Renal cortical epithelial cell (primary cell): Measurements from ENCODE around the gene CYTH4. TPM values are rescaled to one million over a fixed set of nuclear protein-coding genes. Genes with fewer than 3 reads are reported as not detected.
A peak's percentile ranks its signal among the peaks of the same experiment; 100 is the strongest.

ENCODE experiments used
- DNase-seq: peaks from one replicate; pipeline ENCODE4 v3.0.0-alpha.2; 2011; ENCODE audit warnings: low read depth
- total RNA-seq: library from RNA; depleted of rRNA; stranded (reverse); fragments of >200 nt; gene quantifications from 2 replicates; pipeline ENCODE4 v1.2.3, GENCODE V29; 2014

CYTH4 gene
- total RNA-seq, 1 donor from 2014 or later, result not detected

DNA sequence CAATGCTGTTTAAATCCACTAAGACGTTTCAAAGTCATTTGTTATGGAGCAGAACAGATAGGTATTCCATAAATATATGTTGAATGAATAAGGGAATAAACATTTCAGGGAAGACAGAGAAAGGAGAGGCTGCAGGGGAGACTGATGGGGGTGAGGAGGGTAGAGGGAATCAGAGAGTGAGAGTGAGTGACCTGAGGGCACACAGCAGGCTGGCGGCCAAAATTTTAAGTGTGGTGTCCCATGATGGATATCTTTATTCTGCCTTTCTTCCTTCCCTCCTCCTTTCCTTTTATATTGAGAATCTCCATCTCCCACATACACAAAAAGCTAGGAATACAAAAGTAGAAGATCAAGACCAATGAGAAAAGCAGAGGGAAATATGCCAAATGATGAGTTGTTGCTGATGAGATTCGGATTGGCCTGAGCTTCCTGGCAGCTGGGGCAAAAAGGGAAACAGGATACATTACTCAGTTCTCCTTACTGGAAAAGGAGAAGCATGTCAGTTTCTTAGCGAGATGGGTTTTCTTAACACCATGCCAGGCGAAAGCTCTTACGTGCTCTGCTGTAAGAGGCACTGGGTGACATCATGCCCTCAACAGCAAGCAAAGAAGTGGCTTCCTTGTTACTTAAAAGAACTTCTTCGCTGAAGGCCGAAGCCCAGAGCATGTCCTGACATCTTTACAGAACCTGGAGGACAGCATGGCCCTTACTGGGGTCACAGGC lies 11.2 kb upstream of the CYTH4 start:
- no peak for DNase-seq

DNA sequence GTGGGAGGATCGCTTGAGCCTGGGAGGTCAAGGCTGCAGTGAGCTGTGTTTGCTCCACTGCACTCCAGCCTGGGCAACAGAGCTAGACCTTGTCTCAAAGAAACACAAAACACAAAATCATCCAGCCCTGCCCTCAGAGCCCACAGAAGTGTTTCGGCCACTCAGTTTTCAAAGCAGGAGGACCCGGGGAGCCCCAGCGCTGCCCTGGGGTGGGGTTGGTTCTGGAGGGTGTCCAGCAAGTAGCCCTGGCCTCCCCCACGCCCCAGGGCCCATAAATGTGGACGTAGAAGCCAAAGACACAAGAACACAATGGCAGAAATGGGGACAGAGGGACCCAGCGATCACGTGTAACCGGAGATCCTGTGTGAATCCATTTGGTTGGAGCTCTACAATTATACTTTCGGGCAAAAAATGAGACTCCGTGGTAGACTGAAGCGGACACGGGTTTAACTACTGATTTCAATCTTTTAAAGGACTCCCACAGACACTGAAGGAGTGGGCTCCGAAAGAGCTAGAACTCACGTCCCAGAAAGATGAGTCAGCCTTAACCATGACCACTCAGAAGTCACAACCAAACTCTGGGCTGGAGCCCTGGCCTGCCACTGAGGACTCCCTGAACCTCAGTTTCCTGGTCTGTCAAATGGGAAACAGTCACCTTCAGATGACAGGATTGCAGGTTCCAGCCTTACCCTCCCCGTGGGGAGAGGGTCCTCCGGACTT lies 9.0 kb upstream of the CYTH4 start:
- peak; percentile 65 for DNase-seq

DNA sequence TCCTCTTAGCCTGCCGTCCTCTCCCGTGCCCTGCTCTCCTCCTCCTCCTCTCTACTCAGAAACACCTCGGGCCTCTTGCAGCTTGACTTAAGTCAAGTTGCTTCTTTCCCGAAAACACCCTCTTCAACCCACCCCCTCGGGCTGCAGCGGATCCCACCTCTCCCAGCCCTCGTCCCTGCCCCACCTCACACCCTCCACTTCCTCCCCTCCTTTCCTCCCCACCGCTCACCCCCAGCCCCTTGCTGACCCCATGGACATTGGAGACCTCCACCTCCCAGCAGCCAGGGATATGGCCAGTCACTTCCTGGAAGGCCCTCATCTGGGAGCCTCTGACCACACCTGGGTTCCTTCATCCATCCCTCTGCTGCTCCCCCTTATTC lies 8.5 kb upstream of the CYTH4 start:
- no peak for DNase-seq

DNA sequence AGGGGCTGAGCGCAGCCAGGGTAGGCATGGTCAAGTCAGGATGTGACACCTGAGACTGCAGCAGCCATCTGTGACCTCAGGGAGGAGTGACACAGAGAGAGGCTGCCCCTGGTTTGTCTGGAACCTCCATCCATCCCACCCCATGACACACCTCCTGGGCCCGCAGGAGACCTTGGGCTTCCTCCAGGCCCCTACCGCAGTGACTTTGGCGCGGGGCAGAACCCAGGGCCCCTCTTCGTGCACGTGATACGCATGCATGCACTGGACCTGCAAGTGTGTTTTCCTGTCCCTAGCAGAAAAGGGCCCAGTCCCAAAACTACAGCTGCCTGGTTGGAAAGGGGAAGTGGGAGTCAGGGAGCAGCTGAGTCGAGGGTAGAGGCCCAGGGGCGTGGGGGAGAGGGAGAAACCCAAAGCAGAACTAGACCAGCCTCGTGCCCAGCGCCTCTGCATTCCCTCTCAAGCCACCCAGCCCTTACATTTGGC lies 7.9 kb upstream of the CYTH4 start:
- DNase-seq, result no peak

DNA sequence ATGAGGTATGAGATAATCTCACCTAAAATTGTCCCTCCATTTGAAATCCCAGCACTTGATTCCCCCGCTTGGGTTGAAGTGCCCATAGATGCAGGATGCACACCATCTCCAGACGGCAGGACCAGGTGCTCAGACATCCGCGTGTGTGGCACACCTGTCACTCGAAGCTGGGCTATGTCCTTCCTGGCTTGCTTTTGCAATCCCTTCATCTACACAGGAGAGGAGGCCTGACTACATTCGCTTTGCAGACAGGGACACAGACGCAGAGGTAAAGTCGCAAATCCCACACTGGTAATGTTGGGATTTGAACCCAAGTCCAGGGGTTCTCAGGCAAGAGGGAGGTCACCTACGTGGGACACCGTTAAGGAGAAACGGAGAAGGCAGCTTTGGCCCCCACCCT lies 7.2 kb upstream of the CYTH4 start:
- DNase-seq, result no peak

DNA sequence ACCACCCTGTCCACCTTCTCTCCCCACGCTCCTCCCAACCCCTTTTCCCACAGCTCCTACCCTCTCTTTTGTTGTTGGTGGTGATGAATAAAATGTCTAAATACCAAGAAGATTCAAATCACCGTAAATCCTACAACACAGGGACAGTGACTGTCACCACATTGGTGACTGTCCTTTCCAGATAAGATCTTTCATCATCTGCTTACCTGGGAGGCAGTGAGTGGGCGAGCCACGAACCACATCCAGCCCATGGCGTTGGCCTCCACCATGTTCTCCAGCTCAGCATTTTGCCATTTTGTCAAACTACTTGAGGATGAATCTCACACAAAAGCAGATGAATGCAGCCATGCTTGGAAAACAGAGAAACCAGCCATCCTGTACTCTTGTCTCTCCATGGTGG lies 6.7 kb upstream of the CYTH4 start:
- no peak for DNase-seq

DNA sequence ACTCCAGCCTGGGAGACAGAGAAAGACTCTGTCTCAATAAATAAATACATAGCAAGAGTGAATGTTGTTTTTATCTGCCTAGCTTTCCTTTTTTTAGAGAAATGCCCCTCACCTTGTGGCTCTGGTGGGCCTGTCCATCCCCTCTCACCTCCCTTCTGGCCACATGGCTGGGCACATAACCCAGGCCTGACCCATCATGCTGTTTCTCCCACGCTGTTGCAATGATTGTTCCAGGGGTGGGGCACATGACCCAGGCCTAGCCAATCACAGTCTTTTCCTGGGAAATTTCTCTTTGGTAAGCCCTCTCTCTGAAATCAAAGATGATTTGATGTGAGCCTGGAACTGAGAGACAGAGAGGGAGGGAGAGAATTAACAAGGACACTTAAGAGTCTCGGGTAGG lies 5.5 kb upstream of the CYTH4 start:
- DNase-seq, result no peak

DNA sequence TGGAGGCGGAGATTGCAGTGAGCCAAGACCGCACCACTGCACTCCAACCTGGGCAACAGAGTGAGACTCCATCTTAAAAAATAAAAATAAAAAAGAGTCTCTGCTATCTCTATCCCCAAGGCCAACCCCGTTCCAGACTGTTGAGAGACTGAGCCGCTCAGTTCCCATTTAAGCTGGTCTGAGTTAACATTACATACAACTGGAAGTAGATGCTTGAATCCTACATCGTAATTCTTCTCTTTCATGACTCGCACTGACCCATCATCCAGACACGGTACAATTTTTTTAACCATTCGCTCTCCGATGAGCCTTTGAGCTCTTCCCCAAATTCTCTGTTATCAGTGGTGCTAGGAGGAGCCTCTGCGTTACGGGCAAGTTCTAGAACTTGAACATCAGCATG lies 4.9 kb upstream of the CYTH4 start:
- no peak for DNase-seq

DNA sequence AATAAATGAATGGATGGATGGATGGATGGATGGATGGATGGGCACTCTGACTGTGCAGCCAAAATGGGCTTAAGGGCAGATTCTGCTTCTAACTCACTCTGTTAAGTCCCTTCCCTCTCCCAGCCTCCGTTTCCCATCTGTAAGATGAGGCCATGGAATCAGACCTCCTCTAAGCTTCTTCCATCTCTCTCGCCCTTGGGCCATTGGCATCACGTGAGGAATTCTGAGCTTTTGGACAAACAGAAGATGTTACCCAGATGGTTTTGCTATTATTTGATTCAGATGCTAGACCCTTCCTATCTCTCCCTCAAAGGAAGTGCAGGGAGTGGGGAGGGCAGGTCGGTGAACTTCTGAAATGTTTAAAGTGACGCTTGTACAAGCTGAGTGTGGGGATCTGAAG lies 4.0 kb upstream of the CYTH4 start:
- DNase-seq, result no peak

DNA sequence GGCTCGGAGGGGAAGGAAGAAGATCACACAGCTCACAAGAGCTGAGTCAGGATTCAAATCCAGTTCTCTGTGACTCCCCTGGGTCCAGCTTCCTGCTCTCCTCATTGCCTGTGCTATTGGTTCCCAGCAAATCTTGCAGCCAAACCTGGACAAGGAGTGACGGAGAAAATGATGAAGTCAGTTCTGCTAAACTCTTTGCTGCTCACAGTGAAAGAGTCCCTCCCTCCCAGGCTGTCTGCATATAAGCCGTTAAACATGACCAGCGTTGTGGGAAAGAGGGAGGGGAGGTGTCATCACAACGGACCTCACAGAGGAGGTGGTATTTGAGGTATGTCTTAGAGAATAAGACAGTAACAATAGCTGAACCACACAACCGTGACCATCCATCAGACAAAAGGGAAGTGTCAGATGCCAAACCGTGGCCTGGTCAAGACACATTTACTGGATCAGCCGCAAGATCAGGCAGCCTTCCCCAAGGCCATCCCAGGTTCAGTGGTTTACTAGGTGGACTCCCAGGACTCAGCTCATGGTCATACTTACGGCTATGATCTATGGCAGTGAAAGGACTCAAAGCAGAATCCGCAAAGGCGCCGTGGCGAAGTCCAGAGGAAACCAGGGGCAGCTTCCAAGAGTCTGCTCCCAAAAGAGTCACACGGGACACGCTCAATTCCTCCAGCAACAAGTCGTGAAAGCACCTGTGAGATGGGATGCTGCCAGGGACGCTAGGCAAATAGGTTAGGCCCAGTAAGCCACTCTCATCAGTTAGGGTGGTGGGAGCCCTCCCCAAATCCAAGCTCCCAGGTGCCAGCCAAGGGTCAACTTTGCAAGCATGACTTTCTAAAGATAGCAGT lies 2.8 kb upstream of the CYTH4 start:
- DNase-seq, result peak; percentile 89

DNA sequence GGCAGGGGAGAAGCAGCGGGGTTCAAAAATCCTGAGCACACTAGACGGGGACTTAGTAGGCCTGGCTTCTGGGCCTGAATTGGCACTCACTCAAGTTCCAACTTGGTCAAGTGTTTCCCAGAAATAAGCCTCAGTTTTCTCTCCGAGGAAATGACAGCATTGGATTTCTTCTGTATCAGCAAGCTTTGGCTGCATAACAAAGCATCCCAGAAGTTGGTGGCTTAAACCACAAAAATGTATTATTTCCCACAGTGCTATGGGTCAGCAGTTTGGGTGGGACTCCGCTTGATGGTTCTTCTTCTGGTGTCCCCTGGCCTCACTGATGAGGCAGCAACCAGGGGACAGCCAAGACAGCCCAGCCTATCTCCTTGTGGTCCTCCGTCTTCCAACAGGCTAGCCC lies 1.6 kb upstream of the CYTH4 start:
- no peak for DNase-seq

DNA sequence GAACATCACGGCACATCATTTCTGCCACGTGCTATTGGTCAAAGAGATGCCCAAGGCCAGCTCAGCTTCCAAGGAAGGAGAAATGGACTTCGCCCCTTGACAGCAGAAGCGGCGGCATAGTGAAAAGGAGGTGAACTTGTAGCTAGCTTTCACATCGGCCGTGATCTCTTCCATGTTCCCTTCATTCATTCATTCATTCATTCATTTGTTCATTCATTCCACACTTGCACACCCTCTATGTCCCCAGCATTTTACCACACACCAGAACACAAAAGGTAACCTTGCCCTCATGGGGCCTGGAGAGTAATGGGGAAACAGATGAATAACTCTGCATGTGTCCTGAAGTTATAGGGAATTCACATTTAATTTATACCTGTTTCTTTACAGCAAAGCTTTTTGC lies 1.1 kb upstream of the CYTH4 start:
- no peak for DNase-seq

DNA sequence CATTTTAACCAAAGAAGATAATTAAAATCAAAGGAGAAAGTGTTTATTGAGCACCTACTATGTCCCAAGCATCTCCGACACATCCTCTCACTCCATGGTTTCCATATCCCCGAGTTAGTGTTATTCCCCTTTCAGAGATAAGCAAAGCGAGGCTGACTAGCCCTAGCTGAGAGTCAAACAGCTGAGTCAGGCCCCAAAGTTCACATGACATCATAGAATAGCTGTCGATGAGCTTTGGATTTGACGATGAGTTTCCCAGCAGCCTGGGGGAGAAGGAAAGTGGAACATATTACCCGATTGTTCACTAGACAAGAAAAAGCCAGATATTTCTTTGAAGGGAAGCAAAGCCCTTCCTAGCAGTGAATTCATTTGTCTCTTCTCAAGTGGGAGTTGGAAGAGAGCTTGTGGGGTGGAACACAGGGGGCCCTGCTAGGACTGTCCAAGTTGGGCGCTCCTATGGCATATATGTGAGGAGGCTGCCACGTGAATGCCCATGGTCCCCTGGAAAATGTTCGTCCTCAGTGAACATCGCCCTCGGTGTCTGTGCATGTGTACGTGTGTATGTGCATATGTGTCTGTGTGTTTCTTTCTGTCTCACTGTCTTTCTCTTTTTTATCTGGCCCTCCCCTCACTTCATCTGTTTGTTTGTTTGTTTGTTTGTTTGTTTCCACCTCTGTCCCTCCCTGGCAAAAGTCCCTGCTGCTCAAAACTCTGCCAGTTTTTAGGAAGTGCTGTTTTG lies 493 bp upstream of the CYTH4 start:
- DNase-seq, result peak; percentile 8

DNA sequence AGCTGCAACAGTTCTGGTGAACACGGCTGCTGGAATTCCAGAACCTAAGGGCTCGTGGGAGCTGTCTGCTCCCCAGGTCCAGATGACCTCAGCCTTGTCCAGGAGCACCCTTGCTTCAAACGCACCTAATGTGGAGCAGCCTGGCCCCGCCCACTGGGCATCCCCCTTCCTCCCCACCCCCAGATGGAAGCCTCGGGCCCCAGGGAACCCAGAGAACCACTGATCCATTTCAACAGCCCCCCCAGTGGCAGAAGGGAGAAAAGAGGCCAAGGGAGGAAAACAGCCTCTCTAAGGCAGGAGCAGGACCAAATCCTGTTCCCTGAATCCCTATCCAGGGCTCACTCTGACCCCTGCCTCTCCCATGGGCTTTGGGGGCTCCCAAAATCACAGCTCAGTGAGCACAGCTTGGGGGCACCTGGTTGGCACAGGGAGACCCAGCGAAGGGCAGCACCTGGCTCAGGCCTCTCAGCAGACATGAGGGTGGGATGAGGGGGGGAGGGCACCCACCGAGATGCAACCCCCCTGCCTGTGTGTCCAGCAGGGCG lies 1.2 kb downstream of the CYTH4 start:
- DNase-seq, result no peak

DNA sequence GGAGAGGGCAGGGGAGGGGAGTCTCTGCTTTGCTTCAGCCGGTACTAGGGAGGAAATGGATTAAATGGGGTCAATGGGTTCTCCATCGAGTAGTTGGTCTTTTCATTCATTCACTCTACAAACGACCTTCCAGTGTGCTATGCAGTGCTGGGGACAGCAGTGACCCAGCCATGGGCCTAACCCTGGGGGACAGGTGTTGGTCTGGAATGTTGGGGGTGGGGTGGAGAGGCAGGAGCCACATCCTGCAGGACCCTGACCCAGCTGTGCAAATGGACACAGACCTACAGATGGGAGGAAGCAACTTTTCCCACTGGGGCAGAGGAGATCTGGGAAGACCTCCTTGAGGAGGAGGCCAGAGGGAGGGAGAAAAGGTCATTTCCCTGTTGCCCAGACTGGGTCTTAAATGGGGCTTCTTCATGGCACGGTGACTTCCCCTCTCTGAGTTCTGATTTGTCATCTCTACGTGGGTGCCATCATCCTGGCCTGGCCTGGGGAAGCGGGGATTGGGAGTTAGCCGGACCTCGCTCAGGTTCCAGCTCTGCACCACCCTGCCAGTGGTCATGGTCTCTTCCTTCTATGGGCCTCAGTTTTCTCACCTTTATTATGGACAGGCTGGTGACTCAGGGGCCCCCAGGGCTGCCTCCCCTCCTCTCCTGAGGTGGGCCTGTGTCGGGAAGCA lies 2.0 kb downstream of the CYTH4 start:
- DNase-seq, result no peak

DNA sequence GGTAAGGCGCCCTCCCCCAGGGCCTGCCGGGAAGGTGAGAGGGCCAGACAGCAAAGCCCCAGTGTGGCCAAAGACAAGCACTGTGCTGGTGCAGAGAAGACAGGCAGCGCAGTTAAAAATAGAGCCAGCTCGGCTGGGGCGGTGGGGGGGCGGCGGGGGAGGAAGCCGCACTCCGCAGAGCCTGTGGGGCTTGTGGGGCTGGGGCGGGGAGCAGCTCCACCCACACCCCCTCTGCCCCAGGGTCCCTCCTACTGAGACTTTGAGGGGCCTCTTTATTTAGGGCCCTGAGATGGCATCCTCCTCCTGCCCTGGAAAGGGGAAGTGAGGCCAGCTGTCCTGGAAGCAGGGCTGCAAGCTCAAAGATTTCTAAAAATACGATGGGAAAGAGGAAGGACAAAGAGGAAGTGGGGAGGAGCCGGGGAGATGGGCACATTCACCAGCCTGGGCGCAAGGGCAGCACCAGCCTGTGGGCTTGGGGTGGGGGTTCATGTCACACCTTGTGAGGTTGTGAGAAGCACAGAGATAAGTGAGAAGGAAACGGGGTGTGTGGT lies 2.6 kb downstream of the CYTH4 start:
- no peak for DNase-seq

DNA sequence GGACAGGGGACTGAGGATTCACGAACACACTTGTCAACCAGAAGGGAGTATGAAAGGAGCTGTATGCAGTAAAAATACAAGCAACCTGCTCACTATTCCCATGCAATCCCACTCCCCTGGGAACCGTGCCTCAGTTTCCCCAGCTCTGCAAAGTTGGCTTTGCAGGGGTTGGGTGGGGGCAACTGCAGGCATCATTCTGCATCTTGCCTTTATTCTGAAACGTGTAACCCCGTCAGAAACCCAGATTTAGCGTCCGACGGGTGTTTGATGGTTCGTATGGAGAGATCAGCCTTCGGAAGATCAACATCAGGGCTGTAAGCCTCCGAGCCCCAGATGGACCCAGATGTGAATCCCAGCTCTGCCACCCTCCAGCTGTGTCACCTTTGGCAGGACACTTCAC lies 3.6 kb downstream of the CYTH4 start:
- no peak for DNase-seq

DNA sequence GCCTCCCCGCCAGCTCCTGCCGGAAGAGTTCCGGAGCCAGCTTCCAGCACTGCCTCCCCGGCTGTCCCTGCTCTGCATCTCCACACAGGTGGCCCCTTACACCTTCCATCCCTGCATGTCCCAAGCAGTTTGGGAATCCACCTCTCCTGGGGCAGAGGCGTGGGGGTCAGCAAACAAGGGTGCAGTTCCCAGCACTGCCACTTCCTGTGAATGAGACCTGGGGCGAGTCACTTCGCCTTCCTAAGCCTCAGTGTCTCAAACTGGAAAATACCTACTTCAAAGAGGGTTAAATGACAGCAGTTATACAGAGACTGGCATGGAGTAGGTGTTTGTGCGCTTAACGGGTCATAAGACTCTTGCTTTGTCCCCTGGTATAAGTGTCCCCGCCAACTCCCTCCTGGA lies 5.2 kb downstream of the CYTH4 start:
- no peak for DNase-seq

DNA sequence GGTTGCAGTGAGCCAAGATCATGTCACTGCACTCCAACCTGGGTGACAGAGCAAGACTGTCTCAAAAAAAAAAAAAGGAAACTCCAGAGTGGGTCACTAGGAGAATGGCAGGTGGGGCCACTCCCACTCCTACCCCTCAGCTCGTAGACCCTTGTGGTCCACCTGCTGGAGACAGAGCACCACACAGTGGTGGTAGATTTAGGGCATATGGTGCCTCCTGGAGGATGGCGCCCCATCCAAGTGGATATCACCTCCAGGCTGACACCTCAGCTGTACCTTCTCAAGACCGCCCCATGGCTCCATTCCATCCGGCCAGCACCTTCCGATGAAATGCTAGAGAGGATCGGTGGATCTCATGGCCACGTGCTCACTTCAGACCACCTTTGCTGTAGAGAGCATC lies 6.2 kb downstream of the CYTH4 start:
- DNase-seq, result no peak

DNA sequence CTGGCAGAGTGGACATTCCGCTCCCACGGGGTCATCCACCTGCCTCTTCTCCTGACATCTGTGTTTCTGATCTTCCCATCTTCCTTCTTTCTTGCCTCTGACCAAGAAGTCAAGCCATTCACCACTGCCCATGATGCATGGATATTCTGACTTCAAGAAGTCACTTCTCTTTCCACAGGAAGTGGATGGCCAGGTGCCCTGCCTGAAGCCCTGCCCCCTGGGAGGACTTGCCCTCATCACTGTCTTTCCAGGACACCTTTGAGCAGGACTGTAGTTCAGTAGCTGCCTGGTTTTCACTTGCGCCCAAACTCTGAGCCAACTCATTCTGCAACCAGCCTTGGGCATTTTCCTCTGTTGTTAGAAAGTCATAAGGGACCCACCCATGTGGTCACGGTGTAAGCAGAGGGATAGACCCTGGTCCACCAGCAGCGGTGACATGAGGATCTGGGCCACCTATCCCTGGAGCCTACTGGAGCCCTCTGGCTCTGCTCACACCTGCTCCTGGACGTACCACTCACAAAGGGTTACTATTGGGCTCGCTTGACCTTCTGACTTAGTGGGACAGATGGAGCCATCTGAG lies 6.9 kb downstream of the CYTH4 start:
- DNase-seq, result no peak
